Natural killer cell (primary cell): ENCODE results near the gene KIRREL3. TPM values are rescaled to one million over a fixed set of nuclear protein-coding genes. Genes with fewer than 3 reads are reported as not detected.

Source experiments
- ATAC-seq, 3 donors: fragments of 150-1000 bp in 2 of 3; fragments of 200-7000 bp in 1 of 3; cut with Tn5 transposase; 1 replicate in 1 of 3; 2 replicates in 2 of 3; pipeline ENCODE4 v1.10.0; 2021; ENCODE audit warnings: mild to moderate bottlenecking in 2 of 3, moderate library complexity in 2 of 3
- DNase-seq, 2 donors: peaks; one replicate each; pipeline versions ENCODE4 v3.0.0 to v3.0.0-alpha.2; 2013 to 2021; ENCODE audit warnings: mixed read lengths in 1 of 2
- H3K27ac ChIP-seq: one replicate; pipeline ENCODE4 v1.5.1; 2013; ENCODE audit warnings: mild to moderate bottlenecking, low read length
- H3K27me3 ChIP-seq: one replicate; pipeline ENCODE4 v1.6.1; 2013; ENCODE audit warnings: low read length; ENCODE audit not compliant: control insufficient read depth, insufficient read depth
- H3K36me3 ChIP-seq: one replicate; pipeline ENCODE4 v1.6.1; 2013; ENCODE audit warnings: low read length; ENCODE audit not compliant: control insufficient read depth, insufficient read depth
- H3K4me1 ChIP-seq: one replicate; pipeline ENCODE4 v1.6.1; 2013; ENCODE audit warnings: low read length; ENCODE audit not compliant: control insufficient read depth, insufficient read depth
- H3K4me3 ChIP-seq: one replicate; pipeline ENCODE4 v1.5.1; 2013; ENCODE audit warnings: low read length
- H3K9me3 ChIP-seq: one replicate; pipeline ENCODE4 v1.6.1; 2013; ENCODE audit warnings: low read length; ENCODE audit not compliant: control insufficient read depth, insufficient read depth
- H3K27ac Mint-ChIP-seq, 2 donors: one replicate each; pipeline ENCODE4 v1.8.0; 2022; ENCODE audit warnings: mild to moderate bottlenecking in 2 of 2, mixed read lengths in 2 of 2, moderate library complexity in 1 of 2
- H3K27me3 Mint-ChIP-seq, 2 donors: one replicate each; pipeline ENCODE4 v1.8.0; 2022; ENCODE audit warnings: low read depth in 2 of 2, mixed read lengths in 2 of 2
- H3K36me3 Mint-ChIP-seq: one replicate; pipeline ENCODE4 v1.8.0; 2022; ENCODE audit warnings: mixed read lengths
- H3K4me1 Mint-ChIP-seq, 2 donors: one replicate each; pipeline ENCODE4 v1.8.0; 2022; ENCODE audit warnings: mixed read lengths in 2 of 2
- H3K4me3 Mint-ChIP-seq: one replicate; pipeline ENCODE4 v1.8.0; 2022; ENCODE audit warnings: mild to moderate bottlenecking, moderate library complexity, mixed read lengths
- H3K9me3 Mint-ChIP-seq, 2 donors: one replicate each; pipeline ENCODE4 v1.8.0; 2022; ENCODE audit warnings: mixed read lengths in 2 of 2
- WGBS: methylation state at CpG from one replicate; pipeline ENCODE4 v1.1.7; 2013; ENCODE audit warnings: missing lambda C conversion rate; ENCODE audit not compliant: insufficient coverage; 5-methylcytosine and 5-hydroxymethylcytosine counted together
- intact Hi-C: fragments of 100-400 bp; cut with micrococcal nuclease; formaldehyde crosslinking; loops from one replicate; pipeline ENCODE4 v1.14.2; 2022
- total RNA-seq, 4 donors: library from RNA; stranded (reverse); fragments of 120-200 nt in 1 of 4; gene quantifications; one replicate each; pipeline versions ENCODE4 v1.2.3 to v1.2.4, GENCODE V29; 2013 to 2022
- TF ChIP-seq, protein P1 (sequence below): fragments of 200-600 bp; IDR thresholded peaks from one replicate; pipeline ENCODE4 v1.8.0; 2022; ENCODE audit warnings: antibody characterized with exemption

Gene KIRREL3
- total RNA-seq, 3 donors from 2014 or later (not counting 1 experiment from before 2014, with no cell fraction given) = not detected

DNA sequence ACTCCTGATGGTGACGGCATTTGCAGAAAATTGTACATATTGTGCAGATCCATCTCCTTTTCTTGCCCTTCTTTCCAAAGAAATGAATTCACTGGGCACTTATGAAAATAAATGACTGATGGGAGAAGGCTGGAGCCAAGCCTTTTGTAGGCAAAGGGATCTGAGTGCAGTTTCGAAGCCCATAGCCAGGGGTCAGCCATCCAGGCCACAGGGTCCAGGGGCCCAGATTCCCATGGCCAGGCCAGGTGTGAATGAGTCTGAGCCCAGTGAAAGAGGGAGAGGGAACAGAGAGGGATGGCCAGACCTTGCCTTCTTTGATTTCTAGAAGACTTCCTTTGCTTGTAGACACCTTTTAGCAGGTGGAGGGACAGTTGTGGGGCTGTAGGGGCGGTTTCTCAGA is 209.1 kb downstream of the KIRREL3 start:
- TF ChIP-seq, protein P1, sequence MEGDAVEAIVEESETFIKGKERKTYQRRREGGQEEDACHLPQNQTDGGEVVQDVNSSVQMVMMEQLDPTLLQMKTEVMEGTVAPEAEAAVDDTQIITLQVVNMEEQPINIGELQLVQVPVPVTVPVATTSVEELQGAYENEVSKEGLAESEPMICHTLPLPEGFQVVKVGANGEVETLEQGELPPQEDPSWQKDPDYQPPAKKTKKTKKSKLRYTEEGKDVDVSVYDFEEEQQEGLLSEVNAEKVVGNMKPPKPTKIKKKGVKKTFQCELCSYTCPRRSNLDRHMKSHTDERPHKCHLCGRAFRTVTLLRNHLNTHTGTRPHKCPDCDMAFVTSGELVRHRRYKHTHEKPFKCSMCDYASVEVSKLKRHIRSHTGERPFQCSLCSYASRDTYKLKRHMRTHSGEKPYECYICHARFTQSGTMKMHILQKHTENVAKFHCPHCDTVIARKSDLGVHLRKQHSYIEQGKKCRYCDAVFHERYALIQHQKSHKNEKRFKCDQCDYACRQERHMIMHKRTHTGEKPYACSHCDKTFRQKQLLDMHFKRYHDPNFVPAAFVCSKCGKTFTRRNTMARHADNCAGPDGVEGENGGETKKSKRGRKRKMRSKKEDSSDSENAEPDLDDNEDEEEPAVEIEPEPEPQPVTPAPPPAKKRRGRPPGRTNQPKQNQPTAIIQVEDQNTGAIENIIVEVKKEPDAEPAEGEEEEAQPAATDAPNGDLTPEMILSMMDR = no peak
- Histone ChIP-seq H3K36me3 (no peaks in the 10 kb centered on the region), H3K9me3 (no peaks in the 10 kb centered on the region), H3K27me3 (no peaks in the 10 kb centered on the region), H3K4me3 (no peak overlapping the region), H3K27ac (no peak overlapping the region), H3K4me1 (no peaks in the 10 kb centered on the region)
- Mint-ChIP-seq H3K27ac (no peak overlapping the region), H3K4me1 (no peaks in the 10 kb centered on the region), H3K9me3 (no peaks in the 10 kb centered on the region), H3K27me3 (peaks cover 6 to 21% of the 10 kb centered on the region in 2 donors), H3K4me3 (no peak overlapping the region), H3K36me3 (no peaks in the 10 kb centered on the region)
- ATAC-seq = no peak
- intact Hi-C loops = no loop called here
- WGBS = 73% methylated on average over 3 of the region's 3 CpGs
- no peak for DNase-seq

- ATAC-seq (no peak), DNase-seq (no peak)
- Histone ChIP-seq H3K4me3 (no peak overlapping the region), H3K27ac (no peak overlapping the region), H3K4me1 (no peaks in the 10 kb centered on the region), H3K36me3 (no peaks in the 10 kb centered on the region), H3K27me3 (no peaks in the 10 kb centered on the region), H3K9me3 (no peaks in the 10 kb centered on the region)
- Mint-ChIP-seq H3K4me3 (no peak overlapping the region), H3K27me3 (peaks cover 6 to 21% of the 10 kb centered on the region in 2 donors), H3K4me1 (no peaks in the 10 kb centered on the region), H3K36me3 (no peaks in the 10 kb centered on the region), H3K27ac (no peak overlapping the region), H3K9me3 (no peaks in the 10 kb centered on the region)
- TF ChIP-seq, protein P1 = no peak
- intact Hi-C loops = no loop called here
- WGBS = 85% methylated on average over 10 of the region's 10 CpGs
Measured at GRCh38 chr11:126790550-126791081, 210.0 kb downstream of the KIRREL3 start.

- Mint-ChIP-seq H3K27ac (no peak overlapping the region), H3K27me3 (peaks cover 18 to 42% of the 10 kb centered on the region in 2 donors), H3K4me1 (no peaks in the 10 kb centered on the region), H3K4me3 (no peak overlapping the region), H3K36me3 (no peaks in the 10 kb centered on the region), H3K9me3 (no peaks in the 10 kb centered on the region)
- Histone ChIP-seq H3K27me3 (no peaks in the 10 kb centered on the region), H3K27ac (no peak overlapping the region), H3K4me1 (no peaks in the 10 kb centered on the region), H3K4me3 (no peak overlapping the region), H3K36me3 (no peaks in the 10 kb centered on the region), H3K9me3 (no peaks in the 10 kb centered on the region)
- intact Hi-C loops = no loop called here
- DNase-seq = no peak
- WGBS = 79% methylated on average over 2 of the region's 2 CpGs
- TF ChIP-seq, protein P1 = no peak
- ATAC-seq = no peak
Measured at GRCh38 chr11:126782810-126783209, 217.8 kb downstream of the KIRREL3 start.

- no peak overlapping the region for H3K4me3 Mint-ChIP-seq
- no peak overlapping the region for H3K27ac Mint-ChIP-seq
- H3K27me3 ChIP-seq = no peaks in the 10 kb centered on the region
- intact Hi-C loops = no loop called here
- H3K4me1 Mint-ChIP-seq = no peaks in the 10 kb centered on the region
- H3K4me1 ChIP-seq = no peaks in the 10 kb centered on the region
- no peaks in the 10 kb centered on the region for H3K9me3 Mint-ChIP-seq
- ATAC-seq (no peak), DNase-seq (no peak)
- H3K27ac ChIP-seq = no peak overlapping the region
- no peaks in the 10 kb centered on the region for H3K9me3 ChIP-seq
- H3K36me3 ChIP-seq = no peaks in the 10 kb centered on the region
- peaks cover 18 to 42% of the 10 kb centered on the region in 2 donors for H3K27me3 Mint-ChIP-seq
- H3K36me3 Mint-ChIP-seq = no peaks in the 10 kb centered on the region
- 79% methylated on average over 3 of the region's 5 CpGs for WGBS
- no peak overlapping the region for H3K4me3 ChIP-seq
- TF ChIP-seq, protein P1 = no peak
Measured at GRCh38 chr11:126781942-126782341, 218.6 kb downstream of the KIRREL3 start.
